IPS-18c (cell line): ENCODE results near the gene HLA-E.
A peak's percentile ranks its signal among the peaks of the same experiment; 100 is the strongest.
"Not testable (repeated sequence)": the region's sequence is repeated elsewhere in the genome, so short reads cannot be mapped to it uniquely, and the experiment has no call there.

Source experiments
- H3K4me3 ChIP-seq: 2 replicates; pipeline ENCODE4 v1.7.0; 2013; ENCODE audit warnings: low read depth, mild to moderate bottlenecking, low read length, moderate library complexity; ENCODE audit not compliant: insufficient read depth
- H3K9me3 ChIP-seq: one replicate; pipeline ENCODE4 v1.6.1; 2013; ENCODE audit warnings: mild to moderate bottlenecking, low read length, moderate library complexity; ENCODE audit not compliant: control insufficient read depth, insufficient read depth

HLA-E gene

DNA sequence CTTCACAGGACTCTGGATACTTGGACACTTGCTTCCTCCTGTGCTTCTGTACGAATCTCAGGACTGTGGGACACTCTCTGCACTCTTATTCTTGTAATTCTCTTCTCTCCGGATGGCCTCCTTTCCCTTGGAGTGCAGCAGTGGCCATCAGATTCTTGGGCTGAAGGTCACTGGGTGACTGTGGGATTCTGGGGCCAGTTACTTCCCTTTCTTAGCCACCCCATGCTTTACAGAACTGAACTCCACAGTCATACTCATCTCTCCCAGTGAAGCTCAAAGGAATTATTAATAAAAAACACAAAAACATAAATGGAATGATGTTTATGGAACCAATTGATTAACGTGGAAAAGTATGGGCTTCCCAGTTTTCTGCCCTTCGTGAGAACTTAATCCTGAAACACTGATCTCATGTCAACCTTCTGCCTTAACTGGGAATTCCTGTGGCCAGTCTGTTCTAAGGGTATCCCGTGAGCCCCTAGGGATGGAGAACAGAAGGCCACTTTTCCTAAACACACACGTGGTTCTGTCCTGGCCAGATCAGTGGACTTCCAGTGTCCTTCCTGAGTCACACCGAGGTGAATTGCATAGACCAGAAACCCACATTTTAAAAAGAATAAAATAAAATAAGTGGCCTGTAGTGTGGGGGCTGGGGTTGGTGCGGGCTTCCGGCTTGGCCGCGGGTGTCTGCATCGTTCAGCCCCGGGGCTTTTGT is 23.6 kb upstream of the HLA-E start:
- H3K9me3 ChIP-seq = no peaks in the 10 kb centered on the region
- peak overlapping the region; percentile 62; the same call in 1 of the 2 replicates for H3K4me3 ChIP-seq

DNA sequence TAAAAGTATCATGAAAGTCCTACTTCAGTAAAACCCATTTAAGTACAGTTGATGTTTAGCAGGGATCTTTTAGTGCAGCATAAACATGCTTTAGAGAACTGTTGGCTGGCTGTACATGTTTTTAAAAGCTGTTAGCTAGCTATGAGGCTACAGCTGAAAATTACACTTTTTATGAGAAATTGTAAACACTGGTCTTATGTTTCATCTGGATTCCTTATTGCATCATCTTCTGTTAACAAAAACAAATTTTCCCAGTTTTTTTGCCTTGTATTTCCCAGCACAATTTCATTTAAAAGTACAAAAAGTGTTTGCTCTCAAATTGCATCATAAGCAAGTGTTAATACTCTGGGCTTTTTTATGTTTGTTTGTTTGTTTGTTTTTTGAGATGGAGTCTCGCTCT is 18.3 kb upstream of the HLA-E start:
- H3K4me3 ChIP-seq = no peak overlapping the region
- no peaks in the 10 kb centered on the region for H3K9me3 ChIP-seq

DNA sequence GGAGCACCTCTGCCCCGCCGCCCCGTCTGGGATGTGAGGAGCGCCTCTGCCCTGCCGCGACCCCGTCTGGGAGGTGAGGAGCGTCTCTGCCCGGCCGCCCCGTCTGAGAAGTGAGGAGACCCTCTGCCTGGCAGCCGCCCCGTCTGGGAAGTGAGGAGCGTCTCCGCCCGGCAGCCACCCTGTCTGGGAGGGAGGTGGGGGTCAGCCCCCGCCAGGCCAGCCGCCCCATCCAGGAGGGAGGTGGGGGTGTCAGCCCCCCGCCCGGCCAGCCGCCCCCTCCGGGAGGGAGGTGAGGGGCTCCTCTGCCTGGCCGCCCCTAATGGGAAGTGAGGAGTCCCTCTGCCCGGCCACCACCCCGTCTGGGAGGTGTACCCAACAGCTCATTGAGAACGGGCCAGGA is 14.2 kb upstream of the HLA-E start:
- not testable (repeated sequence) for H3K9me3 ChIP-seq, H3K4me3 ChIP-seq

DNA sequence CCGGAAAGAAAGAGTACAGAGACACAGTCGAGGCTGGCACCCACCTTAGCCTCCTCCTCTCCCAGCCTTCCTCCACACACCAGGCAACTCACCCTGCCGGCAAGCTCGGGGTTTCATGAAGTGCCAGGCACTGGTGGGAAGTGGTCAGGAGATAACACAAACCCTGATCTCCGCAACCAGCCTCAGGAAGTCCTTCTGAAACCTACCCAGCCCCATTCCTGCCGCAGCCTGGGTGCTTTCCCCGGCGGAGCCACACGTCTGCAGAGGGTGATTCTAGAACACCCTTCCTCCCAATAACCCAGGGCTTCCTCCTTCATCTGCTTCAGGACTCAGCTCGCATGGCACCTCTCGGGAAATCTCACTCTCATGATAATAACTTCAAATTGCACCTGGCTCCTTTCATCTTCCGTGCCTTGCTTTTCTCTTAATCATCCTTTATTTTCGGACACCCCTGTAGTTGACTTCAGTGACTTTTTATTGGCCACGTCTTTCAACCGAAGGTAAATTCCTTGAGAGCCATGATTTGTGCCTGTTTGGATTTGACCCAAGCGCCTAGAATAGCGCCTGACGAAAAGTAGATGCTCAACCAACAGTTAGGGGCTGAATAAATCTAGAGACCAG is 8.7 kb upstream of the HLA-E start:
- no peaks in the 10 kb centered on the region for H3K9me3 ChIP-seq
- H3K4me3 ChIP-seq = peak overlapping the region; percentile 36; the same call in 1 of the 2 replicates

DNA sequence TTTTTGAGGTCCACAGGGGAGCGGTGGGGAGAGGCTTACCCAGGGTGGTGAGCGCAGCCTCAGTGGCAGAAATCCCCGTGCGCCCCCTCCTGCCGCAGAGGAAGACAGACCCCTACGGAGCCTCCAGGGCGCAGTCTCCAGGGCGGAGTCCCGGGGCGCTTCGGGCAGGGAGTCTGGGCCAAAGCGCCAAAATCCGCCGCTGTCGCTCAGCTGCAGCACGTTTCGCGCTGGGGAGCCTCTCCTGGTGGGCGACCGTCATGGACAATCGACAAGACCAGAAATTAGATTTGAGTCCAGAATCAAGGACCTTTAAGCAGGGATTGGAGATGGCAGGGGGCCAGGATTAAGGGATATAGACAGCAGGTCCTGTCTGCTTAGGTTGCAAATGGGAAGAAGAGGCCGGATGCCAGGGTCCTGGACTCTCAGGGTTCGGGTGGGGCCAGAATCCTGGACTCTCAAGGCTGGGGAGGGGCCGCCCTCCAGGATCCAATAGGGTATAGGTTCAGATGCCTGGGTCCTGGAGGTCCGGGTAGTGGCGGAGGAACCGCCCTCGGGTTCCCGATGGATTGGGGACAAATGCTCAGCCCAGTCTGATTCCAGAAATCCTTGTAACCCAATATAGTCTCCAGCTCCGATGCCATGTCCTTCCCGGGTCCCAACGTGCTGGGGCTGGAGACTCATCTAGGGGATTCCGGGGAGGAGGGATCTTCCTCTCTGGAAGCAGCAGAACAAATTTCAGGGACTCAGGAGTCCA is 7.9 kb upstream of the HLA-E start:
- Histone ChIP-seq H3K4me3 (peak overlapping the region; percentile 36; the same call in 1 of the 2 replicates), H3K9me3 (no peaks in the 10 kb centered on the region)

DNA sequence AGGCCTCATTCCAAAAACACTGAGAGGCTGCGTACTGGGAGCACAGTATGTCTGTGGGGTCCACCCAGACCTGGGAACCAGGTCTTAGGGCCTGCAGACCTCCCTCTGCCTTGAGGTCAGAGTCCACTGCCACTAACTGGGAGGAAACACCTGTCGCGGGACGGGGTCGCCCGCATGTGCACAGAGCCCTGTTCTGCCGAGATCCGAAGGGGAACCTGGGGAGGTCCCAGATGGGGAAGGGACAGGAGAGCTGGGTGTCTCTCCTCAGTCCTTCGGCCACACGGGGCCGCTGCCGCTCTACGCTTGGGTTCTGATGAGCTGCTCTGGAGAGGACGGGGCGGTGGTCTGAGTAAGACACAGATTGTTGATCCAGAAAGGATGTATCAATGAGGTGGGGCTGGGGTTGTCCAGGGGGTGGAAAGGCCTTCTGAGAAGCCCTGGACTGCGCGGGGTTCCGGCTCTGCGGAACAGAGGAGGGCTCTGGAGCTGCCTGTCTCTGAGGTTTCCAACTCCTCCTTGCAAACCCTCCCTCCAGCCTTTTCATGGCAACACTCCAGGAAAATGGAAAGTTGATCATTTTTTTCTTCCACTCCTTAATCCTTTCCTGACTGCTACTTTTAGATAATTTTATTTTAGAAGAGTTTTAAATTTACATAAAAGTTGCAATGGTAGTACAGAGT is 7.2 kb upstream of the HLA-E start:
- H3K4me3 ChIP-seq, H3K9me3 ChIP-seq: not testable (repeated sequence)

DNA sequence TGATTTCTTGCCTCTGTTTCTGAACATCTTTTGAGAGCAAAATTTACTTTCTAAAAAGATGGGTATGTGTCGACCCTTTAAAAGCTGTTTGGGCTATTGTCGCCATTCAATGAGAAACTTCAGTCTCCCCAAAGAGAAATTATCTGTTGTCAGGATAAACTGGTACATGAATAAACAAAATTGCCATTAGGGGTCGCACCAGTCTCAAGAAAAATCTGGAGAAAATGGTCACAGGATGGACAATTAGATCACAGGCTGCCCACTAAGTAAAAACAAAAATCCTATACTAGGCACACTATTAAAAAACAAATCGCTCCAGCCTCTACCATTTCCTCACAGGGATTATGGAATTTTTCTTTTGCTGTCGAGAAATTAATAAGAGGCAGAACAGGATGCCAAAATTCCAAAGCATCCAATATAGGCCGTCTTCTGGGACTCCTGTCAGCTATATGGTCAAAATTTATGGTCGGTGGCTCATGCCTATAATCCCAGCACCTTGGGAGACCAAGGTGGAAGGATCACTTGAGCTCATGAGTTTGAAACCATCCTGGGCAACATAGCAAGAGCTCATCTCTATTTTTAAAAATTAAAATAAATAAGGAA is 5.5 kb upstream of the HLA-E start:
- H3K4me3 ChIP-seq = no peak overlapping the region

DNA sequence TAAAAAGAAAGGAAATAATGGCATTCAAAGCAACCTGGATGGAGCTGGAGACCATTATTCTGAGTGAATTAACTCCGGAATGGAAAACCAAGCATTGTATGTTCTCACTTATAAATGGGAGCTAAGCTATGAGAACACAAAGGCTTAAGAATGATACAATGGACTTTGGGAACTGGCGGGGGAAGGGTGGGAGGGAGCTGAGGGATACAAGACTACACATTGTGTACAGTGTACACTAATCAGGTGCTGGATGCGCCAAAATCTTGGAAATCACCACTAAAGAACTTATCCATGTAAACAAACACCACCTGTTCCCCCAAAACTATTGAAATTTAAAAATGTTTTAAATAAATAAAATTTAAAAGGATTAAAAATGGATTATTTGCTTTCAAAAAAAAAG is 4.1 kb upstream of the HLA-E start:
- Histone ChIP-seq H3K4me3 (no peak overlapping the region), H3K9me3 (no peaks in the 10 kb centered on the region)

More for the DNA sequence above, 5.5 kb upstream of the HLA-E start:
- H3K9me3 ChIP-seq = no peaks in the 10 kb centered on the region

DNA sequence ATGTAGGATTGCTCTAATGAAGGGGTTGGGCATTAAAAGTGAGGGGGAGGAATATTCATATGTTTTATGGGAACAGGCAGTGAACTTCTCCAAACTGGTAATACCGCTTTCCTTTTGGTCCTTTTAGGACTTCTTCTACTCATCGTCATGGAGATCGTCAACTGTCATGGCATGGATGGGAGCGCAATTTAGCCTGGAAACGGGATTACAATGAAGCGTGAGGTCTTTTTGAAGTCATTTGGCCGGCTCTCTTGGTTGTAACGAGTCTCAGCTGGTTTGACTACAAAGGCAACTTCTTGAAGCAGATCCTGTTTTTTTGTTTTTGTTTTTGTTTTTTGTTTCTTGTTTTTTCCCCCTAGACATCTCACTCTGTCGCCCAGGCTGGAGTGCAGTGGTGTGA is 1.4 kb upstream of the HLA-E start:
- Histone ChIP-seq H3K4me3 (no peak overlapping the region), H3K9me3 (no peaks in the 10 kb centered on the region)

DNA sequence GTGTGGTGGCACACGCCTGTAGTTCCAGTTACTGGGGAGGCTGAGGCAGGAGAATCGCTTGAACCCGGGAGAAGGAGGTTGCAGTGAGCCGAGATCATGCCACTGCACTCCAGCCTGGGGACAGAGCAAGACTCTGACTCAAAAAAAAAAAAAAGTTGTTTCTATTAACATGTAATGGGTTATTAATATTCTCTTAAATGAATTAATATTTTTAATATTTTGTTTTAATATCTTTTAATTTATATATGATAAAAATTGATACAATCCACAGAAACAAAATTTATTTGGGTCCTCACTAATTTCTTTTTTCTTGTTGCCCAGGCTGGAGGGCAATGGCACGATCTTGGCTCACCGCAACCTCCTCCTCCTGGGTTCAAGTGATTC is 620 bp upstream of the HLA-E start:
- H3K4me3 ChIP-seq = peak overlapping the region; percentile 26; the same call in 1 of the 2 replicates
- not testable (repeated sequence) for H3K9me3 ChIP-seq

DNA sequence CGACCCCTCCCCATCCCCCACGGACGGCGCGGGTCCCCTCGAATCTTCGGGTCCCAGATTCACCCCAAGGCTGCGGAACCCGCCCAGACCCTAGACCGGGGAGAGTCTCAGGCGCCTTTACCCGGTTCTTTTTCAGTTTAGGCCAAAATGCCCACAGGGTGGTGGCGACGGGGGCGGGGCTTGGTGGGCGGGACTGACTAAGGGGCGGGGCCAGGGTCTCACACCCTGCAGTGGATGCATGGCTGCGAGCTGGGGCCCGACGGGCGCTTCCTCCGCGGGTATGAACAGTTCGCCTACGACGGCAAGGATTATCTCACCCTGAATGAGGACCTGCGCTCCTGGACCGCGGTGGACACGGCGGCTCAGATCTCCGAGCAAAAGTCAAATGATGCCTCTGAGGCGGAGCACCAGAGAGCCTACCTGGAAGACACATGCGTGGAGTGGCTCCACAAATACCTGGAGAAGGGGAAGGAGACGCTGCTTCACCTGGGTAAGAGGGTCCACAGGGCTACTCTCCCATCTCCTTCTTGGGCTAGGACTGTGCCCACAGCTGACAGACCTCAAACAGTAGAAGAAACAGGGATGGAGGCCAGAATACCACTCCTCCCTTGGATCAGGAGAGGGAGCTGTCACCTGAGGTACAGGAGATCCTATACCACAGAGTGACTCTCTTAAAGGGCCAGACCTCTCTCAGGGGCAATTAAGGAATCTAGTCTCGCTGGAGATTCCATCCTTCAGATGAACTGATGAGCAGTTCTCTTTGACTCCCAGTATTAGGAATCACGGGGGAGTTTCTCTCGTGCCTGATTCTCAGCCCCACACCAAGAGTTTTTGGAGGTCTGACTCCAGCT is 942 bp downstream of the HLA-E start:
- H3K9me3 ChIP-seq = no peaks in the 10 kb centered on the region
- H3K4me3 ChIP-seq = peak overlapping the region; percentile 80

DNA sequence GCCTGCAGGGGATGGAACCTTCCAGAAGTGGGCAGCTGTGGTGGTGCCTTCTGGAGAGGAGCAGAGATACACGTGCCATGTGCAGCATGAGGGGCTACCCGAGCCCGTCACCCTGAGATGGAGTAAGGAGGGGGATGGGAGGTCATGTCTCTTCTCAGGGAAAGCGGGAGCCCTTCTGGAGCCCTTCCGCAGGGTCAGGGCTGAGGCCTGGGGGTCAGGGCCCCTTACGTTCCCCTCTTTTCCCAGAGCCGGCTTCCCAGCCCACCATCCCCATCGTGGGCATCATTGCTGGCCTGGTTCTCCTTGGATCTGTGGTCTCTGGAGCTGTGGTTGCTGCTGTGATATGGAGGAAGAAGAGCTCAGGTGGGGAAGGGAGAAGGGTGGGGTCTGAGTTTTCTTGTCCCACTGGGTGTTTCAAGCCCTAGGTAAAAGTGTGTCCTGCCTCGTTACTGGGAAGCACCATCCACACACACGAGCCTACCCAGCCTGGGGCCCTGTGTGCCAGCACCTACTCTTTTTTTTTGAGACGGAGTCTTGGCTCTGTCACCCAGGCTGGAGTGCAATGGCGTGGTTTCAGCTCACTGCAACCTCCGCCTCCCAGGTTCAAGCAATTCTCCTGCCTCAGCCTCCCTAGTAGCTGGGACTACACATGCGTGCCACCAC is 2.1 kb downstream of the HLA-E start:
- H3K9me3 ChIP-seq, H3K4me3 ChIP-seq: not testable (repeated sequence)

DNA sequence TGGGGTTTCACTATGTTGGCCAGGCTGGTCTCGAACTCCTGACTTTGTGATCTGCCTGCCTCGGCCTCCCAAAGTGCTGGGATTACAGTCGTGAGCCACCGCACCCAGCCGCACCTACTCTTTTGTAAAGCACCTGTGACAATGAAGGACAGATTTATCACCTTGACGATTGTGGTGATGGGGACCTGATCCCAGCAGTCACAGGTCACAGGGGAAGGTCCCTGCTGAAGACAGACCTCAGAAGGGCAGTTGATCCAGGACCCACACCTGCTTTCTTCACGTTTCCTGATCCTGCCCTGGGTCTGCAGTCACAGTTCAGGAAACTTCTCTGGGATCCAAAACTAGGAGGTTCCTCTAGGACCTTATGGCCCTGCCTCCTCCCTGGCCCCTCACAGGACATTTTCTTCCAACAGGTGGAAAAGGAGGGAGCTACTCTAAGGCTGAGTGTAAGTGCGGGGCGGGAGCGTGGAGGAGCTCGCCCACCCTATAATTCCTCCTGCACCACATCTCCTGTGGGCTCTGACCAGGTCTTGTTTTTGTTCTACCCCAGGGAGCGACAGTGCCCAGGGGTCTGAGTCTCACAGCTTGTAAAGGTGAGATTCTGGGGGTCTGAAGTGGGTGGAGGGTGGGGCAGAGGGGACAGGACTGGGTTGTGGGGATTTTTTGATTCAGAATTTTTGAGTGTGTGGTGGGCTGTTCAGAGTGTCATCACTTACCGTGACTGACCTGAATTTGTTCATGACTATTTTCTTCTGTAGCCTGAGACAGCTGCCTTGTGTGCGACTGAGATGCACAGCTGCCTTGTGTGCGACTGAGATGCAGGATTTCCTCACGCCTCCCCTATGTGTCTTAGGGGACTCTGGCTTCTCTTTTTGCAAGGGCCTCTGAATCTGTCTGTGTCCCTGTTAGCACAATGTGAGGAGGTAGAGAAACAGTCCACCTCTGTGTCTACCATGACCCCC is 3.0 kb downstream of the HLA-E start:
- H3K9me3 ChIP-seq = peaks cover 2% of the 10 kb centered on the region
- H3K4me3 ChIP-seq = no peak overlapping the region

DNA sequence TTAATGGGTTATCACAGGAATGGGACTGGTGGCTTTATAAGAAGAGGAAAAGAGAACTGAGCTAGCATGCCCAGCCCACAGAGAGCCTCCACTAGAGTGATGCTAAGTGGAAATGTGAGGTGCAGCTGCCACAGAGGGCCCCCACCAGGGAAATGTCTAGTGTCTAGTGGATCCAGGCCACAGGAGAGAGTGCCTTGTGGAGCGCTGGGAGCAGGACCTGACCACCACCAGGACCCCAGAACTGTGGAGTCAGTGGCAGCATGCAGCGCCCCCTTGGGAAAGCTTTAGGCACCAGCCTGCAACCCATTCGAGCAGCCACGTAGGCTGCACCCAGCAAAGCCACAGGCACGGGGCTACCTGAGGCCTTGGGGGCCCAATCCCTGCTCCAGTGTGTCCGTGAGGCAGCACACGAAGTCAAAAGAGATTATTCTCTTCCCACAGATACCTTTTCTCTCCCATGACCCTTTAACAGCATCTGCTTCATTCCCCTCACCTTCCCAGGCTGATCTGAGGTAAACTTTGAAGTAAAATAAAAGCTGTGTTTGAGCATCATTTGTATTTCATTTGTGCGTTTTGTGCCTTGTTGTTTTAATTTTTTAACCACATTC is 4.4 kb downstream of the HLA-E start:
- Histone ChIP-seq H3K4me3 (no peak overlapping the region), H3K9me3 (peaks cover 2% of the 10 kb centered on the region)
